HG02571 (cell line): ENCODE results near the gene PALB2.
A peak's percentile ranks its signal among the peaks of the same experiment; 100 is the strongest.

ENCODE experiments used
- ATAC-seq: cut with Tn5 transposase; IDR thresholded peaks from one replicate; pipeline ENCODE4 v1.9.1; 2021; ENCODE audit warnings: mild to moderate bottlenecking, moderate library complexity; ENCODE audit not compliant: unreplicated experiment

PALB2 gene

DNA sequence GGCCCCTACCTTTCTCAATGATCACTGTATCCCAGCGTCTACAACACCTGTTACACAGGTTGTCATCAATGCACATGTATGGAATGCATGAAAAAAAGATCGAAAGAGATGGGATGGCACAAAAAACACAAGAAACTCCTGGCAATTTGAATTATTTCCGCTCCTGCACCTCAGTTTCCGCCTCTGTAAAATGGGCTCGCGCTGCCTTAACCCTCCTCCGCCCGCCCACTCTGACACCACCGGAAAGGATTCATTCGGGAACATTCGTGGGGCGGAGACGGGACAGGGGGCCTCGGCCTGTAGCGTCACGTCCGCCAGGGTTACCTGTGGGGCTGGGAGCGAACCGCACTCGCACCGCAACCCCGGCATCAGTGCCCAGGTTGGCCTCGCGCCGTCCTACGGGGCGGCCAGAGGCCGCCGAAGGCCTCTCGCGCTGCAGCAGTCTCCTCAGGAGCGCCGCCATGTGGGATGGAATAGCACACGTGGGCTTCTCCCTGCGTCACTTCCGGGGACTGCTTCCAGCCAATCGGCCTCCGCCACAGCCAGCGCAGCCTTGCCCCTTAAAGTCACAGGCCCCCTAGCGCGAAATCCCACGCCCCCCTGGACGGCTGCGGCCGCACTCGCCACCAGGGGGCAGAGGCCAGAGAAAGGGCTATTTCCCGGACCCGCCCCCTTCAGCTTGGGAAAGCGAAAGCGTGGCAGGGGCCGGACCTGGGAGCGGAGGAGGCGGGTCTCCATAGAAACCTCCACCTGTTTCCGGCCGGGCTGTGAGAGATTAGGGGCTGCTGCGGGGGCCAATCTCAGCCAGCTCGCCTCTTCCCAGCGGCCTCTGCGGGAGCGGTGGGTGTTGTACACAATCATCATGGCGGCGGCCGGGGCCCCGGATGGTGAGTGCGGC is 84.0 kb downstream of the PALB2 start, which contains the start of the genes EARS2 and UBFD1:
Gene EARS2, minus strand, starts transcription at position 470 of the 898 bp plus-strand sequence. Its CDS starts 7 bp downstream, at position 463.
Gene UBFD1, plus strand, starts transcription at position 847 of the 898 bp plus-strand sequence. Its CDS starts 16 bp downstream, at position 863.
- ATAC-seq = peak; percentile 92

DNA sequence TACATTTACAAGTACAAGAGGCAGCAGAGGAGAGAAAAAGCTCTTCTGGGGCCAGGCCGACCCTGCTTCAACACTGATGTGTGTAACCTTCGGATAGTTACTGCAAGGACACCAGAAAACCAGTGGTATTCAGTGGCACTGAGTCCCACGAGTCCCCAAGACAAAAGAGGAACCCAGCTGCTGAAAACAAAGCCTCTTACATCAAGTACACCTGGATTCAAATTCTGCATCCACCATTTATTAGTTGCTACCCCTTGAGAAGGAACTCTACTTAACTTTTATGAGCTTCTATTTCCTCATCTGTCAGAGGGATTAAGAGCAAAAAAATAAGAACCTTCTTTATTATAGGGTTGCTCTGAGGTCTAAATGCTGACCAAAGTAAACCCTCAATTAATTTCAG is 86.6 kb downstream of the PALB2 start:
- ATAC-seq = no peak
